C1 segment of cervical spinal cord (tissue), 14 donors: ENCODE data around the gene ZNF853.
A peak's percentile ranks its signal among the peaks of the same experiment; 100 is the strongest.
"Not testable (repeated sequence)": the region's sequence is repeated elsewhere in the genome, so short reads cannot be mapped to it uniquely, and the experiment has no call there.

Experiments used
- DNase-seq, 14 donors: peaks; one replicate each; lab custom pipeline; 2025; lab: John Stamatoyannopoulos, UW

ZNF853 gene

GRCh38 chr7:6606866-6607583, 8.4 kb upstream of the ZNF853 start:
- no peak for DNase-seq

GRCh38 chr7:6607651-6608051, 7.8 kb upstream of the ZNF853 start:
- no peak for DNase-seq

GRCh38 chr7:6608081-6608480, 7.3 kb upstream of the ZNF853 start:
- no peak for DNase-seq

- no peak for DNase-seq
Measured at GRCh38 chr7:6608794-6609193, 6.6 kb upstream of the ZNF853 start.

- no peak for DNase-seq
Measured at GRCh38 chr7:6612819-6613218, 2.6 kb upstream of the ZNF853 start.

GRCh38 chr7:6613706-6614105, 1.7 kb upstream of the ZNF853 start:
- DNase-seq = no peak

- peak in 2 of 14 donors; percentile 8 to 18 for DNase-seq
Measured at GRCh38 chr7:6615723-6616555, 529 bp downstream of the ZNF853 start.

- DNase-seq = no peak
Measured at GRCh38 chr7:6616854-6617643, 1.6 kb downstream of the ZNF853 start.

- DNase-seq = no peak
Measured at GRCh38 chr7:6618621-6619020, 3.2 kb downstream of the ZNF853 start.

- no peak for DNase-seq
Measured at GRCh38 chr7:6619961-6620360, 4.6 kb downstream of the ZNF853 start.

- no peak for DNase-seq
Measured at GRCh38 chr7:6621195-6622133, 6.1 kb downstream of the ZNF853 start.

GRCh38 chr7:6622134-6622710, 6.8 kb downstream of the ZNF853 start:
- no peak for DNase-seq

- DNase-seq = no peak
Measured at GRCh38 chr7:6623589-6624245, 8.3 kb downstream of the ZNF853 start.

- no peak for DNase-seq
Measured at GRCh38 chr7:6624246-6624611, 8.8 kb downstream of the ZNF853 start.

- DNase-seq = no peak
Measured at GRCh38 chr7:6628045-6628444, 12.6 kb downstream of the ZNF853 start.

- no peak for DNase-seq
Measured at GRCh38 chr7:6630007-6630849, 14.8 kb downstream of the ZNF853 start.

GRCh38 chr7:6631605-6632004, 16.2 kb downstream of the ZNF853 start:
- no peak for DNase-seq

GRCh38 chr7:6634021-6634420, 18.6 kb downstream of the ZNF853 start:
- no peak for DNase-seq

GRCh38 chr7:6634971-6635370, 19.6 kb downstream of the ZNF853 start:
- DNase-seq = not testable (repeated sequence)
